ENCODE results near the gene EBF4. TPM values are rescaled to one million over a fixed set of nuclear protein-coding genes. Genes with fewer than 3 reads are reported as not detected.

Gene EBF4
- total and polyA plus RNA-seq, 12 donors, result 2.0 to 8.0 (median 3.7) TPM

DNA sequence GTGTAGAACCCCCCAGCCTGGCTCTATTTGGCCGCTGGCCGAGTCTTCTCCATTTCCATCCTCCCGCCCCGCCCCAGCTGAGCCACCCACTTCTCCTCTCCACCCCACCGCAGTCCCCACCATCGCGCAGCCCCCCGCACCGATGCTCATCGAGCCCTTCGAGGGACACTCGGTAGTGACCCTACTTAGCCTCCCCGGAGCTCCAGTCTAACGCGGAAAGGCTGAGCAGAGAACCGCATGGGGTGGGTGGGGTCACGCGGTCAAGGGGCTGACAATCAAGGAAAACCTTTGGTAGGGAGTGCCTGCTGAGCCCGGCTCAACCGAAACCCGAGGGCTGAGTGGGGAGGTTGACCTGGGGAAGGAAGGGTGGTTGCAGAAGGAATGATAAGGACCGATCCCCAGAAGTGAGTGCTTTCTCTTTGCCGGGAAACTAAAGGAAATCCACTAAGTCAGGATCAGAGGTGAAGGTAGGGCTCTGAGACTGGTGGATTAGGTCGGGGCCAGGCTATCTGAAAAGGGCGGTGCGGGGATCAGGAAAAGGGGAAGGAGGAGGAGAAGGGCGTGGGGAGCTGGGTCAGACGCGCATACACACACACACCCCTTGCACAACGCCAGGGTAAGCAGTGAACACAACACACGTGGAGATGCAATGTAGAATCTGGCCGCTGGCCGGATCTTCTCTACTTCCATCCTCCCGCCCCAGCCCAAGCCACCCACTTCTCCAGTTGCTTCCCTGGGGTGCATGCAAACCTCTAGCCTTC, 58.1 kb downstream of the EBF4 start:
- H3K27me3 ChIP-seq, result peaks cover 5 to 66% (median 41%) of the 10 kb centered on the region in 7 donors
- H3K4me1 ChIP-seq, result peaks cover 8 to 30% (median 25%) of the 10 kb centered on the region in 9 donors
- ATAC-seq (peak in 7 of 8 donors; percentile 35 to 67 (median 42)), DNase-seq (no peak)
- WGBS, 2 donors, result 2 to 4% methylated on average over 34 of the region's 34 CpGs
- H3K36me3 ChIP-seq, result no peaks in the 10 kb centered on the region
- intact Hi-C loops (cut with DNase I), result loop anchor here in 9 of 10 donors (5.0 to 10.0 kb wide), 6 partner anchors 63 to 254 kb away; partner anchors contain the start of genes PCED1A (in 1 of the 9) and VPS16 (in 1 of the 9)
- H3K4me3 ChIP-seq, result peak overlapping the region in 9 of 10 donors; percentile 40 to 57 (median 48)
- TF ChIP-seq, protein P1, sequence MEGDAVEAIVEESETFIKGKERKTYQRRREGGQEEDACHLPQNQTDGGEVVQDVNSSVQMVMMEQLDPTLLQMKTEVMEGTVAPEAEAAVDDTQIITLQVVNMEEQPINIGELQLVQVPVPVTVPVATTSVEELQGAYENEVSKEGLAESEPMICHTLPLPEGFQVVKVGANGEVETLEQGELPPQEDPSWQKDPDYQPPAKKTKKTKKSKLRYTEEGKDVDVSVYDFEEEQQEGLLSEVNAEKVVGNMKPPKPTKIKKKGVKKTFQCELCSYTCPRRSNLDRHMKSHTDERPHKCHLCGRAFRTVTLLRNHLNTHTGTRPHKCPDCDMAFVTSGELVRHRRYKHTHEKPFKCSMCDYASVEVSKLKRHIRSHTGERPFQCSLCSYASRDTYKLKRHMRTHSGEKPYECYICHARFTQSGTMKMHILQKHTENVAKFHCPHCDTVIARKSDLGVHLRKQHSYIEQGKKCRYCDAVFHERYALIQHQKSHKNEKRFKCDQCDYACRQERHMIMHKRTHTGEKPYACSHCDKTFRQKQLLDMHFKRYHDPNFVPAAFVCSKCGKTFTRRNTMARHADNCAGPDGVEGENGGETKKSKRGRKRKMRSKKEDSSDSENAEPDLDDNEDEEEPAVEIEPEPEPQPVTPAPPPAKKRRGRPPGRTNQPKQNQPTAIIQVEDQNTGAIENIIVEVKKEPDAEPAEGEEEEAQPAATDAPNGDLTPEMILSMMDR (IDR thresholded peaks at IDR 0.05), result no peak
- H3K9me3 ChIP-seq, result no peaks in the 10 kb centered on the region
- H3K27ac ChIP-seq, result no peak overlapping the region

DNA sequence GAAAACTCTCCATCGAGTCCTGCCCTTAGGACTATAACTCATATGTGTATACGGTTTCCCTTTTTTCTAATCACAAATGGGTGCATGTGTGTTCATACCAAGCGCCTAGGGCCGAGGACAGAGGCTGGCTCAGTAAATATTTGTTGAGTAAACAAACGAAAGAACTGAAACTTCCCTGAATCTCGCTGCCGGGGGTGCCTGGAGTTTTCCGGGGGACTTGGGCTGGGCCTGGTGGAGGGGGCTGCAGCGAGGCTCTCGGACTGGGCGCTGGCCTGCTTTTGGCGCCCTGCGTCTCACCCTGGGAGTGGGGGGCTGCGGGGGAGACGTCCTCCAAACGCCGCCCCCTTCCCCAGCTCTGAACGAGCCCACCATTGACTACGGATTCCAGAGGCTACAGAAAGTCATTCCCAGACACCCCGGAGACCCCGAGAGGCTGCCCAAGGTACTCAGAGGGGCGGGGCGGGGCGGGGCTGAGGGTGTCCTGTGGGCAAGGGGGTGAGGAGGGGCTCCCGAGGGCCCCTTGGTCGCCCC, 58.8 kb downstream of the EBF4 start:
- no peaks in the 10 kb centered on the region for H3K9me3 ChIP-seq
- H3K4me1 ChIP-seq, result peaks cover 8 to 30% (median 25%) of the 10 kb centered on the region in 9 donors
- 2 to 3% methylated on average over 23 to 26 of the region's 26 CpGs for WGBS, 2 donors
- H3K36me3 ChIP-seq, result no peaks in the 10 kb centered on the region
- ATAC-seq (peak in 2 of 8 donors; percentile 4 to 12), DNase-seq (no peak)
- H3K4me3 ChIP-seq, result peak overlapping the region in 9 of 10 donors; percentile 40 to 57 (median 48)
- intact Hi-C loops (cut with DNase I), result loop anchor here in 9 of 10 donors (5.0 to 10.0 kb wide), 6 partner anchors 64 to 253 kb away; partner anchors contain the start of genes PCED1A (in 1 of the 9) and VPS16 (in 1 of the 9)
- peaks cover 5 to 74% (median 48%) of the 10 kb centered on the region in 7 donors for H3K27me3 ChIP-seq
- H3K27ac ChIP-seq, result peak overlapping the region in 1 of 10 donors; percentile 15
- TF ChIP-seq, protein P1 (IDR thresholded peaks at IDR 0.05), result no peak

DNA sequence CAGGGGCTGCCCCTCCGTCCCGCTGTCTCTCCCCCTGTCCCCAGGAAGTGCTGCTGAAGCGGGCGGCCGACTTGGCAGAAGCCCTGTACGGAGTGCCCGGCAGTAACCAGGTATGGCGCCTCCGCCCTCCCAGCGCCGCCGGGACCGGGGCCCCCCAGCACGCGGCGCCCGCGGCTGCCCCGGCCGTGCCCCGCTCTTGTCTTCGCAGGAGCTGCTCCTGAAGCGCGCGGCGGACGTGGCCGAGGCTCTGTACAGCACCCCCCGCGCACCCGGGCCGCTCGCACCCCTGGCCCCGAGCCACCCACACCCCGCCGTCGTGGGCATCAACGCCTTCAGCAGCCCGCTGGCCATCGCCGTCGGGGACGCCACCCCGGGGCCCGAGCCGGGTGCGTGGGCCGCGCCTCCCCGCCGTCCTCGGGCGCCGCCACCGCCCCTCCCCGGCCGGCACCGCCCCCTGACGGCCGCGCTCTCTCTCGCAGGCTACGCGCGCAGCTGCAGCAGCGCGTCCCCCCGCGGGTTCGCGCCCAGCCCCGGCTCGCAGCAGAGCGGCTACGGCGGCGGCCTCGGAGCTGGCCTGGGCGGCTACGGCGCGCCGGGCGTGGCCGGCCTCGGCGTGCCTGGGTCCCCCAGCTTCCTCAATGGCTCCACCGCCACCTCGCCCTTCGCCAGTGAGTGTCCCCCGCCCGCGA, 59.4 kb downstream of the EBF4 start:
- peak overlapping the region in 9 of 10 donors; percentile 40 to 57 (median 50) for H3K4me3 ChIP-seq
- no peaks in the 10 kb centered on the region for H3K36me3 ChIP-seq
- intact Hi-C loops (cut with DNase I), result loop anchor here in 9 of 10 donors (5.0 to 10.0 kb wide), 6 partner anchors 65 to 253 kb away; partner anchors contain the start of genes PCED1A (in 1 of the 9) and VPS16 (in 1 of the 9)
- TF ChIP-seq, protein P1 (IDR thresholded peaks at IDR 0.05), result peak in 1 of 9 donors; percentile 22
- no peaks in the 10 kb centered on the region for H3K9me3 ChIP-seq
- peaks cover 5 to 79% (median 53%) of the 10 kb centered on the region in 7 donors for H3K27me3 ChIP-seq
- peaks cover 8 to 30% (median 25%) of the 10 kb centered on the region in 9 donors for H3K4me1 ChIP-seq
- DNase-seq (peak in 1 of 2 donors; percentile 45), ATAC-seq (peak in 3 of 8 donors; percentile 18 to 69 (median 41))
- H3K27ac ChIP-seq, result peak overlapping the region in 1 of 10 donors; percentile 15
- 1% methylated on average over 47 to 93 of the region's 93 CpGs for WGBS, 2 donors

All from heart right ventricle (tissue), 16 donors.